ENCODE results near the gene SCFD2.
"Not testable (repeated sequence)": the region's sequence is repeated elsewhere in the genome, so short reads cannot be mapped to it uniquely, and the experiment has no call there.

Gene SCFD2

GRCh38 chr4:52840531-52841370 is 525.1 kb downstream of the SCFD2 start:
- DNase-seq (ENCODE audit: low read depth): no peak
- in situ Hi-C loops (cut with HindIII; ENCODE audit: low sequenced_read_pairs): no loop called here
- TF ChIP-seq, protein P1, sequence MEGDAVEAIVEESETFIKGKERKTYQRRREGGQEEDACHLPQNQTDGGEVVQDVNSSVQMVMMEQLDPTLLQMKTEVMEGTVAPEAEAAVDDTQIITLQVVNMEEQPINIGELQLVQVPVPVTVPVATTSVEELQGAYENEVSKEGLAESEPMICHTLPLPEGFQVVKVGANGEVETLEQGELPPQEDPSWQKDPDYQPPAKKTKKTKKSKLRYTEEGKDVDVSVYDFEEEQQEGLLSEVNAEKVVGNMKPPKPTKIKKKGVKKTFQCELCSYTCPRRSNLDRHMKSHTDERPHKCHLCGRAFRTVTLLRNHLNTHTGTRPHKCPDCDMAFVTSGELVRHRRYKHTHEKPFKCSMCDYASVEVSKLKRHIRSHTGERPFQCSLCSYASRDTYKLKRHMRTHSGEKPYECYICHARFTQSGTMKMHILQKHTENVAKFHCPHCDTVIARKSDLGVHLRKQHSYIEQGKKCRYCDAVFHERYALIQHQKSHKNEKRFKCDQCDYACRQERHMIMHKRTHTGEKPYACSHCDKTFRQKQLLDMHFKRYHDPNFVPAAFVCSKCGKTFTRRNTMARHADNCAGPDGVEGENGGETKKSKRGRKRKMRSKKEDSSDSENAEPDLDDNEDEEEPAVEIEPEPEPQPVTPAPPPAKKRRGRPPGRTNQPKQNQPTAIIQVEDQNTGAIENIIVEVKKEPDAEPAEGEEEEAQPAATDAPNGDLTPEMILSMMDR (IDR thresholded peaks at IDR 0.05; ENCODE audit: low read depth, low read length, missing control alignments): no peak
- no peak overlapping the region for H3K4me3 ChIP-seq (ENCODE audit: low read depth, low read length)

DNA sequence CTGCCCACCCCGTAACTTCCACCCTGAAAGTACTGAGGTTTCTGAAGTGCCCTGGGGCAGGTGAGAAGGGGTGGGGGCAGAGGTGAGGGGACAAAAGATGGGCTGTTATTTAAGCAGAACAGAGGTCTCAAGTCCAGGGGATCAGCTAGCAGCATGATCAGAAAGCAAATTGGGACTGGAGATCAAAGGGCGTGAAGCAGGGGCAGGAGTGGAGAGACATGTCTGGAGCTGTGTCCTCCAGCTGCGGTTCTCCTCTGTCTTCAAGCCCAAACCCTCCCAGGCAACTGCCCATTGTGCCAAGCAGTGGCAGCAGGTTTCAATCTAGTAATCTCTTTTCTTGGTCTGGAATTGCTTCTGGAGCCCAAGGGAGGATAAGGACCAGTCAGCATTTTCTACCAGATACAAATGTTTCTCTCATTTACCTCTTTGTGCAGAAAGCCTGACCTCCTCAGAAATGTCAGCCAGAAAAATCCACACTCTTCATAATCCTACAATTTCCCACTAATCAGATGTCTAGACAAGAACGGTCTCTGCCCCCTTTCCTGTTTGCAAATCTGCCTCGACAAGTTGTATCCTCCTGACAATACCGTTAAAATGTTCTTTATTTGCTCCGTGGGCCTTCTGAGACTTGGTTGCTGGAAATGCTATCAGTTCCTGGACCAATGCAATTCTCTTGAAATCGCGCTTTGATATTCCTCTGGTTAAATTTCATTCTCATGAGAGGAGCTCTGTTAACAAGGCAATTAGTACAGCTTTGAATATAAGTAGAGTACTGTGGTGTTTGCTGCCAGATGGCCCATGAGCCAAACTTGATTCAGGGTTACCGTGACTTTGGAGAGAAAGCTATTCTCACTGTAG is 526.9 kb downstream of the SCFD2 start:
- H3K4me3 ChIP-seq (ENCODE audit: low read depth, low read length): no peak overlapping the region
- in situ Hi-C loops (cut with HindIII; ENCODE audit: low sequenced_read_pairs): no loop called here
- no peak for DNase-seq (ENCODE audit: low read depth)
- TF ChIP-seq, protein P1 (IDR thresholded peaks at IDR 0.05; ENCODE audit: low read depth, low read length, missing control alignments): no peak

DNA sequence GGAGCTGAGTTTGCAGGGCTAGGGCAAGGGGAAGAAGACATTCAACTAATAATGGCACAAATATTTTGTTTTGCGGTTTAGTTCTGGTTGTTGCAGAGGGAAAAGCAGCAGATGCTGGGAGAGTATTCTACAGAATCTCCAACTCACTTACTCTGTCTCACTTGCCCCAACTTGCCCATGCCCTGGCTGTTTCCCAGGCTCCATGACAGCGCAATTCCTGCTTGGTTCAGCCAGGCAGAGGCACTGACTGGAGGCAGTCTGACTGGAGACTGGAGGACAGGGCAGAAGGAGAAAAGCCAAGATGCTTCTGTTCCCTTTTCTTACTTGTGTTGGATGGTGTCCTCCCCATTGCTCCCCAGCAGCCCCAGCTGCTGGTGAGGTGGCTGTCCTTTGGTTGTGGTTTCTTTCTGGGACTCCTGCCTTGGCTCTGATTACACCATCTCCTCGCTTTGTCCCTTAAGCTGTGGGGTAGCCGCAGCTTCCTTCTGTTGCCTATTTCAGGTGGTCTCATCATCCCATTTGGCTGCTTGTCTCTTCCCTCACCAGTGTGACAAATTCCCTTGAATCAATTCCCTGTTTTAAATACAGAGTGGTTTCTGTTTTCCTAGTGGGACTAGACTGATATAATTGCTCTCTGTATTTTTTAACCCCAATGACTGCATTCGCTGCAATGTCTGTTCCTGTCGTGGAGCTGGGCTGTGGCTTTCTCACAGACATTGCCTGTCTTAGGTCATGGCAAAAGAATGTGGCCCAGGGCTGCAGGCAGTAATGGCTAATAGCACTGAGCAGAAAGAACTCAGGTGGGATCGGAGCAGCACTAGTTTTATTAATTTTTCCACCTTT is 527.9 kb downstream of the SCFD2 start:
- TF ChIP-seq, protein P1 (IDR thresholded peaks at IDR 0.05; ENCODE audit: low read depth, low read length, missing control alignments): no peak
- H3K4me3 ChIP-seq (ENCODE audit: low read depth, low read length): no peak overlapping the region
- in situ Hi-C loops (cut with HindIII; ENCODE audit: low sequenced_read_pairs): no loop called here
- DNase-seq (ENCODE audit: low read depth): no peak

DNA sequence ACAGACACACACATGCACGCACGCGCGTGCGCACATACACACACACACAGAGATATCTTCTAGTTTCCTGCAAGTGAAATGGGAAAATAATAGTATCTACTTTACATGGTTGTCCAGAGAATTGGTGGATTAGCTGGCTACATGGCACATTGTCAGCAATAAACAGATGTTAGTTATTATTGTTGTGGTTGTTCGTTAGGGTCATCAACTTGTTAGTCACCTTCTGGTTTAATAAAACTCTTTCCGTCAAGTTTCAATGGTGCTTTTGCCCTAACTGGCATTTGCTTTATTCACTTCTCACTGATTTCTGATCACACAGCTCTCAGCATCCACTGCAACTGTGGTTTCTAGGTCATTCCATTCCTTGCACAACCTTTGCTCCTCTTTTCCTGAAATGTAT is 529.2 kb downstream of the SCFD2 start:
- in situ Hi-C loops (cut with HindIII; ENCODE audit: low sequenced_read_pairs): no loop called here
- DNase-seq (ENCODE audit: low read depth): no peak
- TF ChIP-seq, protein P1 (IDR thresholded peaks at IDR 0.05; ENCODE audit: low read depth, low read length, missing control alignments): no peak
- no peak overlapping the region for H3K4me3 ChIP-seq (ENCODE audit: low read depth, low read length)

DNA sequence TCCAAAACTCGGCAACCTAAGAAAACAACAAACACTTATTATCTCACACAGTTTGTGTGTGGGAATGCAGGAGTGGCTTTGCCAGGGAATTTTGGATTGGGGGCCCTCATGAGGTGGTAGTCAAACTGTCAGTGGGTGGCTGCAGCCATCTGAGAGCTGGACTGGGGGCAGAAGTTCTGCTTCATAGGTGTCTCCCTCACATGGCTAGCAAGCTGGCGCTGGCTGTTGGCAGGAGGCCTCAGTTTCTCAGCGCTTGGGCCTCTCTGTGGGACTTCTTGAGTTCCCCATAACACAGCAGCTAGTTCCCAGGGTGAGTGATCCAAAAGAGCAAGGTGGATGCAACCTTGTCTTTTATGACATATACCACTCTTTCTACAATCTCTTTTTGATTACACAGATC is 529.7 kb downstream of the SCFD2 start:
- TF ChIP-seq, protein P1 (IDR thresholded peaks at IDR 0.05; ENCODE audit: low read depth, low read length, missing control alignments): no peak
- in situ Hi-C loops (cut with HindIII; ENCODE audit: low sequenced_read_pairs): no loop called here
- no peak overlapping the region for H3K4me3 ChIP-seq (ENCODE audit: low read depth, low read length)
- DNase-seq (ENCODE audit: low read depth): no peak

- DNase-seq (ENCODE audit: low read depth); in situ Hi-C loops (cut with HindIII; ENCODE audit: low sequenced_read_pairs): not testable (repeated sequence)
These were observed 531.0 kb downstream of the SCFD2 start for GRCh38 chr4:52834641-52835456.

More at GRCh38 chr4:52834641-52835456, 531.0 kb downstream of the SCFD2 start:
- H3K4me3 ChIP-seq (ENCODE audit: low read depth, low read length): not testable (repeated sequence)
